Measurements from ENCODE around the gene MLLT6. TPM values are rescaled to one million over a fixed set of nuclear protein-coding genes. Genes with fewer than 3 reads are reported as not detected.

MLLT6 gene
- total and polyA plus RNA-seq, 10 of the 15 experiments (the other 5 are each of a cell fraction or from before 2014, with no cell fraction given) = 4.8 to 105 (median 36.3) TPM

- Histone ChIP-seq H4K20me1 (ENCODE audit: control insufficient read depth, insufficient read depth) (no peaks in the 10 kb centered on the region), H2AFZ (ENCODE audit: control insufficient read depth, low read depth, low read length) (peak overlapping the region; percentile 86), H3K27me3 (replicated peaks in 1 of 2; ENCODE audit: control insufficient read depth in 2 of 2, insufficient read depth in 2 of 2, low read length in 1 of 2) (no peaks in the 10 kb centered on the region; a peak in 1 of 4 replicates), H3K36me3 (ENCODE audit: control insufficient read depth in 2 of 2, insufficient read depth in 2 of 2, low read length in 1 of 2) (peaks cover 0 to 12% of the 10 kb centered on the region in 2 experiments; a peak in 3 of 4 replicates), H3K9me3 (replicated peaks; ENCODE audit: control insufficient read depth, insufficient read depth, low read length) (no peaks in the 10 kb centered on the region), H3K79me2 (ENCODE audit: control insufficient read depth, insufficient read depth, low read length) (peaks cover 24% of the 10 kb centered on the region), H3K9ac (ENCODE audit: control insufficient read depth, insufficient read depth, low read length) (peak overlapping the region; percentile 86), H3K4me3 (peak overlapping the region; percentile 87), H3K27ac (ENCODE audit: control insufficient read depth, insufficient read depth) (peak overlapping the region; percentile 86), H3K4me2 (ENCODE audit: control insufficient read depth, insufficient read depth) (peak overlapping the region; percentile 48), H3K4me1 (ENCODE audit: control insufficient read depth, insufficient read depth, low read length) (peaks cover 15% of the 10 kb centered on the region; the same call in 1 of the 2 replicates)
- WGBS (ENCODE audit: insufficient coverage, insufficient replicate concordance, low lambda C conversion rate, missing lambda C conversion rate) = 4% methylated on average over 22 of the region's 22 CpGs
- BruUV-seq (replicated peaks) = TSS peak; percentile 90
- intact Hi-C loops (cut with micrococcal nuclease; ENCODE audit: unreplicated experiment) (loop anchor here (2.0 kb wide), 2 partner anchors 46 to 116 kb away; partner anchors contain the start of gene PIP4K2B), in situ Hi-C loops (cut with MboI) (loop anchor here (10.0 kb wide), 1 partner anchor 402 kb away; the partner anchor contains the start of gene PLXDC1)
- RAD21 ChIA-PET (ENCODE audit: unreplicated experiment) = interaction anchor here (1.8 kb wide), 1 partner anchor 78 kb away, joined by 6 read pairs; the partner anchor contains the start of gene EPOP
- no peak for FAIRE-seq
- CTCF ChIA-PET = interaction anchor here (0.6 to 1.2 kb wide), 2 partner anchors 12 to 112 kb away, joined by 3 to 4 read pairs; no protein-coding TSS in a partner anchor
- no peak for DNase-seq (ENCODE audit: low read depth, low spot score)
- ATAC-seq = no peak
- peak; percentile 10; the same call in 1 of the 2 replicates for TF ChIP-seq PKNOX1 (IDR thresholded peaks at IDR 0.05)
- TF ChIP-seq NR2F1 (conservative IDR thresholded peaks at IDR 0.05) = 0 out of 2 replicates have a peak, but pooled peaks have one; percentile 18
- 0 out of 2 replicates have a peak, but pooled peaks have one; percentile 20 for TF ChIP-seq GATAD2B (conservative IDR thresholded peaks at IDR 0.05; ENCODE audit: low read depth)
- no peak for TF ChIP-seq POU2F2 (IDR thresholded peaks at IDR 0.05; ENCODE audit: borderline replicate concordance, low read depth, low read length)
- SMC1A ChIA-PET (ENCODE audit: uncharacterized antibody, unreplicated experiment) = interaction anchor here (1.2 to 1.9 kb wide), 4 partner anchors 18 to 400 kb away, joined by 3 to 6 read pairs (median 5); no protein-coding TSS in a partner anchor
- POLR2A ChIA-PET = interaction anchor here (0.6 to 1.4 kb wide), 2 partner anchors 10 to 13 kb away, joined by 3 read pairs; no protein-coding TSS in a partner anchor
Observed at GRCh38 chr17:38753071-38753506, 48.0 kb downstream of the MLLT6 start.

GRCh38 chr17:38761612-38762011, 56.5 kb downstream of the MLLT6 start:
- intact Hi-C loops (cut with micrococcal nuclease; ENCODE audit: unreplicated experiment) = no loop called here
- H3K9ac ChIP-seq (ENCODE audit: control insufficient read depth, insufficient read depth, low read length) = no peak overlapping the region
- no peak overlapping the region for H3K27ac ChIP-seq (ENCODE audit: control insufficient read depth, insufficient read depth)
- H3K4me2 ChIP-seq (ENCODE audit: control insufficient read depth, insufficient read depth) = no peak overlapping the region
- no peaks in the 10 kb centered on the region for H4K20me1 ChIP-seq (ENCODE audit: control insufficient read depth, insufficient read depth)
- POLR2A ChIA-PET = interaction anchor here (0.6 kb wide), 1 partner anchor 22 kb away, joined by 3 read pairs; no protein-coding TSS in a partner anchor
- in situ Hi-C loops (cut with MboI) = no loop called here
- H2AFZ ChIP-seq (ENCODE audit: control insufficient read depth, low read depth, low read length) = no peak overlapping the region
- no peaks in the 10 kb centered on the region for H3K9me3 ChIP-seq (replicated peaks; ENCODE audit: control insufficient read depth, insufficient read depth, low read length)
- 75% methylated on average over 4 of the region's 4 CpGs for WGBS (ENCODE audit: insufficient coverage, insufficient replicate concordance, low lambda C conversion rate, missing lambda C conversion rate)
- peak; percentile 48 for ATAC-seq
- BruUV-seq (replicated peaks) = no TSS peak
- H3K36me3 ChIP-seq (ENCODE audit: control insufficient read depth in 2 of 2, insufficient read depth in 2 of 2, low read length in 1 of 2) = peaks cover 18 to 35% of the 10 kb centered on the region in 2 experiments
- DNase-seq (ENCODE audit: low read depth, low spot score) = no peak
- TF ChIP-seq SREBF1 (IDR thresholded peaks at IDR 0.05; ENCODE audit: low read length) = no peak
- TF ChIP-seq CHD2 (IDR thresholded peaks at IDR 0.05; ENCODE audit: borderline replicate concordance, low read depth, low read length) = no peak
- TF ChIP-seq CTCF (IDR thresholded peaks at IDR 0.05 in 2 of 3, conservative IDR thresholded peaks at IDR 0.05 in 1 of 3; ENCODE audit: control insufficient read depth in 2 of 3, extremely low read depth in 1 of 3, insufficient read depth in 1 of 3, low read depth in 3 of 3, low read length in 3 of 3) = peak; percentile 20 to 34 (median 27); a peak in 4 of 6 replicates
- peak; percentile 39; the same call in 1 of the 2 replicates for TF ChIP-seq RAD21 (IDR thresholded peaks at IDR 0.05; ENCODE audit: insufficient read depth, low read depth, low read length)
- TF ChIP-seq MYB (IDR thresholded peaks at IDR 0.05; ENCODE audit: borderline replicate concordance, low read depth, low read length) = no peak
- RAD21 ChIA-PET (ENCODE audit: unreplicated experiment) = interaction anchor here (0.6 kb wide), 1 partner anchor 571 kb away, joined by 3 read pairs; no protein-coding TSS in a partner anchor
- no peak for FAIRE-seq
- H3K4me3 ChIP-seq = no peak overlapping the region
- no peaks in the 10 kb centered on the region for H3K27me3 ChIP-seq (replicated peaks in 1 of 2; ENCODE audit: control insufficient read depth in 2 of 2, insufficient read depth in 2 of 2, low read length in 1 of 2)
- SMC1A ChIA-PET (ENCODE audit: uncharacterized antibody, unreplicated experiment) = interaction anchor here (1.7 kb wide), 1 partner anchor 221 kb away, joined by 5 read pairs; no protein-coding TSS in a partner anchor
- H3K79me2 ChIP-seq (ENCODE audit: control insufficient read depth, insufficient read depth, low read length) = no peaks in the 10 kb centered on the region
- no peaks in the 10 kb centered on the region for H3K4me1 ChIP-seq (ENCODE audit: control insufficient read depth, insufficient read depth, low read length)
- CTCF ChIA-PET = interaction anchor here (0.8 to 1.3 kb wide), 4 partner anchors 85 to 413 kb away, joined by 3 to 5 read pairs (median 4); no protein-coding TSS in a partner anchor
